Measurements from ENCODE around the gene SLC22A1.

DNA sequence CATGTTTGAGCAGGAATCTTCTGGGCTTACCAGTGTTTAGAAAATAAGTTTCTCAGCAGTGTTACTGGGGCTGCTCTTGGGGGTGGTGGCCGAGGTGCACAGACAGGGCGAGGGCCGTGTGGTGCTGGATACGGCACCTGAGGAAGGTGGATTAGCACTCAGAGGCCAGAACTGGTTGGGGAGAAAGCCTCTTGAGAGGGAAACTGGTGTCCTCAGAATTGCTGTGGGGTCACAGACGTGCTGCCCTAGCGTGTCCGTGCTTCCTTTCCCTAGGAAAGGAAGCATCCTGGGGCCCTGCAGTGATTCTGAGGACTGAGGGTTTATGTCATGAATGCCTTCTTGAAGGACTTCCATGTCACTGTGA is 32.1 kb upstream of the SLC22A1 start:
- TF ChIP-seq CTCF (conservative IDR thresholded peaks at IDR 0.05; ENCODE audit: low read depth, low read length) (no peak), MXI1 (IDR thresholded peaks at IDR 0.05; ENCODE audit: borderline replicate concordance, low read depth, low read length) (no peak)
